Nephron (organoid): ENCODE results near the gene ETNK1.

ENCODE experiments used
- H3K27ac Mint-ChIP-seq, 3 experiments: 2 replicates each; pipeline ENCODE4 v1.8.0; 2020; ENCODE audit warnings: mixed read lengths in 3 of 3, mild to moderate bottlenecking in 2 of 3, moderate library complexity in 1 of 3
- H3K27me3 Mint-ChIP-seq: 2 replicates; pipeline ENCODE4 v1.8.0; 2021; ENCODE audit warnings: low read depth, mild to moderate bottlenecking, moderate library complexity, mixed read lengths
- H3K36me3 Mint-ChIP-seq: 2 replicates; pipeline ENCODE4 v1.8.0; 2020; ENCODE audit warnings: low read depth, mixed read lengths
- H3K4me1 Mint-ChIP-seq: 2 replicates; pipeline ENCODE4 v1.8.0; 2020; ENCODE audit warnings: mixed read lengths
- H3K4me3 Mint-ChIP-seq, 3 experiments: 2 replicates each; pipeline ENCODE4 v1.8.0; 2020; ENCODE audit warnings: mild to moderate bottlenecking in 3 of 3, mixed read lengths in 3 of 3, moderate library complexity in 2 of 3
- H3K9me3 Mint-ChIP-seq: 2 replicates; pipeline ENCODE4 v1.8.0; 2020; ENCODE audit warnings: mixed read lengths
- TF ChIP-seq, protein P1 (sequence below), 3 experiments: fragments of 200-600 bp; sonication (generic); IDR thresholded peaks; one replicate each; pipeline ENCODE4 v1.5.0; 2021; ENCODE audit warnings: antibody characterized with exemption in 3 of 3; ENCODE audit not compliant: unreplicated experiment in 3 of 3

Gene ETNK1

GRCh38 chr12:22656376-22656775 is 31.4 kb downstream of the ETNK1 start:
- Mint-ChIP-seq H3K4me3 (no peak overlapping the region), H3K27me3 (no peaks in the 10 kb centered on the region), H3K9me3 (peaks cover 2% of the 10 kb centered on the region), H3K4me1 (peaks cover 9% of the 10 kb centered on the region), H3K36me3 (peaks cover 58% of the 10 kb centered on the region), H3K27ac (peak overlapping the region; percentile 31 to 85 (median 75))
- TF ChIP-seq, protein P1, sequence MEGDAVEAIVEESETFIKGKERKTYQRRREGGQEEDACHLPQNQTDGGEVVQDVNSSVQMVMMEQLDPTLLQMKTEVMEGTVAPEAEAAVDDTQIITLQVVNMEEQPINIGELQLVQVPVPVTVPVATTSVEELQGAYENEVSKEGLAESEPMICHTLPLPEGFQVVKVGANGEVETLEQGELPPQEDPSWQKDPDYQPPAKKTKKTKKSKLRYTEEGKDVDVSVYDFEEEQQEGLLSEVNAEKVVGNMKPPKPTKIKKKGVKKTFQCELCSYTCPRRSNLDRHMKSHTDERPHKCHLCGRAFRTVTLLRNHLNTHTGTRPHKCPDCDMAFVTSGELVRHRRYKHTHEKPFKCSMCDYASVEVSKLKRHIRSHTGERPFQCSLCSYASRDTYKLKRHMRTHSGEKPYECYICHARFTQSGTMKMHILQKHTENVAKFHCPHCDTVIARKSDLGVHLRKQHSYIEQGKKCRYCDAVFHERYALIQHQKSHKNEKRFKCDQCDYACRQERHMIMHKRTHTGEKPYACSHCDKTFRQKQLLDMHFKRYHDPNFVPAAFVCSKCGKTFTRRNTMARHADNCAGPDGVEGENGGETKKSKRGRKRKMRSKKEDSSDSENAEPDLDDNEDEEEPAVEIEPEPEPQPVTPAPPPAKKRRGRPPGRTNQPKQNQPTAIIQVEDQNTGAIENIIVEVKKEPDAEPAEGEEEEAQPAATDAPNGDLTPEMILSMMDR (IDR thresholded peaks at IDR 0.05; ENCODE audit: unreplicated experiment in 3 of 3): no peak

- H3K4me3 Mint-ChIP-seq: no peak overlapping the region
- H3K36me3 Mint-ChIP-seq: peaks cover 56% of the 10 kb centered on the region
- peaks cover 9% of the 10 kb centered on the region for H3K4me1 Mint-ChIP-seq
- TF ChIP-seq, protein P1 (IDR thresholded peaks at IDR 0.05; ENCODE audit: unreplicated experiment in 3 of 3): no peak
- H3K27me3 Mint-ChIP-seq: no peaks in the 10 kb centered on the region
- peaks cover 2% of the 10 kb centered on the region for H3K9me3 Mint-ChIP-seq
- peak overlapping the region; percentile 31 to 85 (median 85) for H3K27ac Mint-ChIP-seq
These were observed 31.9 kb downstream of the ETNK1 start for GRCh38 chr12:22656831-22657230.

DNA sequence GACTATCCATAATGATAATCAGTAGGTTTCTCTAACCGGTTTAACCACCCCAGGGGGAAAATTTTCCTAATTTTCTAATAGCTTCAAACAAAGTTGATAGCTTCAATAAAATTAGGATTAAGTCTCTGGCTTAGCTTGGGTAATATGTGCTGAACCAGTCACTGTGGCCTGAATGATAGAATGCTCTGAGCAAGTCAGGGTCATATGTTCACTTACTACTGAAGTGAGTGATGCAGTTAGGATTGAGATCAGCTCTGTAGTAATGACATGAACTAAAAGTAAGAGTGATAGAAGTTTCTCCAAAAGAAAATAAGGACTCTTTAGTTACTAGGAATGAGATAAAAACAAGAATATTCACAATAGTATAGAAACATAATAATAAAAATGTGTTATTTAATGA is 32.6 kb downstream of the ETNK1 start:
- H3K4me3 Mint-ChIP-seq: no peak overlapping the region
- peaks cover 9% of the 10 kb centered on the region for H3K4me1 Mint-ChIP-seq
- H3K27me3 Mint-ChIP-seq: no peaks in the 10 kb centered on the region
- TF ChIP-seq, protein P1 (IDR thresholded peaks at IDR 0.05; ENCODE audit: unreplicated experiment in 3 of 3): no peak
- peaks cover 52% of the 10 kb centered on the region for H3K36me3 Mint-ChIP-seq
- peaks cover 2% of the 10 kb centered on the region for H3K9me3 Mint-ChIP-seq
- peak overlapping the region in 1 of 3 experiments; percentile 29 for H3K27ac Mint-ChIP-seq

GRCh38 chr12:22658214-22658613 is 33.2 kb downstream of the ETNK1 start:
- H3K36me3 Mint-ChIP-seq: peaks cover 46% of the 10 kb centered on the region
- peaks cover 9% of the 10 kb centered on the region for H3K4me1 Mint-ChIP-seq
- TF ChIP-seq, protein P1 (IDR thresholded peaks at IDR 0.05; ENCODE audit: unreplicated experiment in 3 of 3): no peak
- no peaks in the 10 kb centered on the region for H3K27me3 Mint-ChIP-seq
- peaks cover 2% of the 10 kb centered on the region for H3K9me3 Mint-ChIP-seq
- no peak overlapping the region for H3K4me3 Mint-ChIP-seq
- H3K27ac Mint-ChIP-seq: no peak overlapping the region

GRCh38 chr12:22662356-22662755 is 37.4 kb downstream of the ETNK1 start:
- Mint-ChIP-seq H3K4me3 (no peak overlapping the region), H3K9me3 (no peaks in the 10 kb centered on the region), H3K4me1 (no peaks in the 10 kb centered on the region)

GRCh38 chr12:22665476-22665875 is 40.5 kb downstream of the ETNK1 start:
- TF ChIP-seq, protein P1 (IDR thresholded peaks at IDR 0.05; ENCODE audit: unreplicated experiment in 3 of 3): no peak
- Mint-ChIP-seq H3K36me3 (peaks cover 33% of the 10 kb centered on the region), H3K4me3 (no peak overlapping the region), H3K27ac (no peak overlapping the region), H3K9me3 (no peaks in the 10 kb centered on the region), H3K4me1 (no peaks in the 10 kb centered on the region), H3K27me3 (no peaks in the 10 kb centered on the region)

More at GRCh38 chr12:22662356-22662755, 37.4 kb downstream of the ETNK1 start:
- Mint-ChIP-seq H3K27ac (no peak overlapping the region), H3K27me3 (no peaks in the 10 kb centered on the region), H3K36me3 (peaks cover 48% of the 10 kb centered on the region)
- TF ChIP-seq, protein P1 (IDR thresholded peaks at IDR 0.05; ENCODE audit: unreplicated experiment in 3 of 3): no peak
